VCaP (cell line): ENCODE measurements around the gene CNTNAP4.

Experiments
- H3K27ac ChIP-seq: fragments of 450-650 bp; 2 replicates; pipeline ENCODE4 v1.5.1; 2017
- CTCF ChIP-seq: fragments of 450-650 bp; conservative IDR thresholded peaks from 2 replicates; pipeline ENCODE4 v1.5.1; 2017; ENCODE audit warnings: mild to moderate bottlenecking, moderate library complexity

Gene CNTNAP4

GRCh38 chr16:76343769-76344168, 66.6 kb downstream of the CNTNAP4 start:
- no peak overlapping the region for H3K27ac ChIP-seq
- no peak for TF ChIP-seq CTCF

- TF ChIP-seq CTCF = no peak
- no peak overlapping the region for H3K27ac ChIP-seq
These were observed 68.0 kb downstream of the CNTNAP4 start for GRCh38 chr16:76345163-76345661.

DNA sequence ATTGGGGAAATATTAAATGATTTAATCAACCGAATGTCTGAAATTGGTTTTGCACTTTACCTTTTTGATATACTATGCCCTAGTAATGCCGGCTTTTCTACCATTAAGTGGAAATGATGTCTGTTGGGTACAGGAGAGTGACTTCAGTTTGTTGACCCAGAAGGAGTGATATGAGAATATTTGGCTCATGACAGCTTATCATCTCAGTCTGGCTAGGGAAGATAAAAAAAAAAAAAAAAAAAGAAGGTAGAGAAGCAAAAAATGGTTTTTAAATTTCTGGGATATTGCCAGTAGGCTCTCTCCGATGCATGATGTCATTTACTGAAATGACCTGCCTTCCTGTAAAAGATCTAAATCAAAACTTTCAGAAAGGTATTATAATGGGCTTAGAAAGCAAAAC, 69.0 kb downstream of the CNTNAP4 start:
- TF ChIP-seq CTCF = no peak
- H3K27ac ChIP-seq = no peak overlapping the region

DNA sequence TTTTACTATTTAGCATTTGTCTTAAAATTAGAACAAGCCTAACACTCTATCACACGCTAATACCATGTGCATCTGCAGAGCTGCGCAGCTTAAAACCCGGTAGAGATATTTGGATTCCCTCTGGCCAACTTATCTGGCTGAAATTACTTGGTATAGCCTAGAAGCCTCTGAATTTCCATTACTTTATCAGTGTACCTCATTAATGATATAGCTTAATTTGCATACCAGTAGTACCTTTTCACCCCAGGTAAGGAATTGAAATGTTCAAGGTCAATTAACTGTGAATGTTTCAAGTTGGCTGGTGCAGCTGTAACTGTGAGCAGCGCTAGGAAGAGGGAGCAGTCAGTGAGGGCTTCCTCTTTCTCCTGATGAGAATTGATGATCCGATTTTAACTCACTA, 74.2 kb downstream of the CNTNAP4 start:
- no peak for TF ChIP-seq CTCF
- no peak overlapping the region for H3K27ac ChIP-seq

GRCh38 chr16:76360404-76360803, 83.2 kb downstream of the CNTNAP4 start:
- H3K27ac ChIP-seq = no peak overlapping the region
- TF ChIP-seq CTCF = no peak

GRCh38 chr16:76370344-76370743, 93.1 kb downstream of the CNTNAP4 start:
- no peak for TF ChIP-seq CTCF
- no peak overlapping the region for H3K27ac ChIP-seq

- TF ChIP-seq CTCF = no peak
- no peak overlapping the region for H3K27ac ChIP-seq
These were observed 94.2 kb downstream of the CNTNAP4 start for GRCh38 chr16:76371441-76371840.
